ENCODE measurements around the gene PCDHGA9.
"Not testable (repeated sequence)": the region's sequence is repeated elsewhere in the genome, so short reads cannot be mapped to it uniquely, and the experiment has no call there.

PCDHGA9 gene

DNA sequence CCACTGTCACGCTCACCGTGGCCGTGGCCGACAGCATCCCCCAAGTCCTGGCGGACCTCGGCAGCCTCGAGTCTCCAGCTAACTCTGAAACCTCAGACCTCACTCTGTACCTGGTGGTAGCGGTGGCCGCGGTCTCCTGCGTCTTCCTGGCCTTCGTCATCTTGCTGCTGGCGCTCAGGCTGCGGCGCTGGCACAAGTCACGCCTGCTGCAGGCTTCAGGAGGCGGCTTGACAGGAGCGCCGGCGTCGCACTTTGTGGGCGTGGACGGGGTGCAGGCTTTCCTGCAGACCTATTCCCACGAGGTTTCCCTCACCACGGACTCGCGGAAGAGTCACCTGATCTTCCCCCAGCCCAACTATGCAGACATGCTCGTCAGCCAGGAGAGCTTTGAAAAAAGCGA, 30.1 kb downstream of the PCDHGA9 start:
- H3K27me3 ChIP-seq (ENCODE audit: insufficient read depth, low read length); H3K27ac ChIP-seq (ENCODE audit: low read depth, low read length); H3K4me1 ChIP-seq (ENCODE audit: insufficient read depth, low read length); H3K4me3 ChIP-seq (ENCODE audit: low read length); H3K9ac ChIP-seq (ENCODE audit: low read depth, low read length): not testable (repeated sequence)
- H3K36me3 ChIP-seq (ENCODE audit: insufficient read depth, low read length), result peaks cover 24% of the 10 kb centered on the region; the same call in 1 of the 2 replicates
- 96% methylated on average over 29 of the region's 29 CpGs for WGBS
- peaks cover 60% of the 10 kb centered on the region for H3K9me3 ChIP-seq (ENCODE audit: insufficient read depth, low read depth, low read length)

DNA sequence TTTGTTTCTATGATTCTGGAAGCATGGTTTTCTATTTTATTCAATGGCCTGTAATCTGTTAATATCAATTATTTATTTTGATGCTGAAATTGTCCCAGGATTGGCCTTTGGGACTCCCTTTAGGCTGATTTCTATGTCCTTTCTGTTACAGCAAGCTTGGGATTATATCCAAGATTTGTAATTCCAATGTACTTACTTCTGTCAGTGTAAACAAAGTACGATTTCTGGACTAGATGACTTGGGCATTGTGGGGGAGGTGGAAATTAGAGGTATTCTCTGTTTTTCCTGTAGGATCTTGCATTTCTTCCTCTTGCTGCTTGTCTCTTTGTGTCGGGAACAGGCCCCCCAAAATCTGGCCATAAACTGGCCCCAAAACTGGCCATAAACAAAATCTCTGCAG, 31.4 kb downstream of the PCDHGA9 start:
- peaks cover 19% of the 10 kb centered on the region; the same call in 1 of the 2 replicates for H3K36me3 ChIP-seq (ENCODE audit: insufficient read depth, low read length)

DNA sequence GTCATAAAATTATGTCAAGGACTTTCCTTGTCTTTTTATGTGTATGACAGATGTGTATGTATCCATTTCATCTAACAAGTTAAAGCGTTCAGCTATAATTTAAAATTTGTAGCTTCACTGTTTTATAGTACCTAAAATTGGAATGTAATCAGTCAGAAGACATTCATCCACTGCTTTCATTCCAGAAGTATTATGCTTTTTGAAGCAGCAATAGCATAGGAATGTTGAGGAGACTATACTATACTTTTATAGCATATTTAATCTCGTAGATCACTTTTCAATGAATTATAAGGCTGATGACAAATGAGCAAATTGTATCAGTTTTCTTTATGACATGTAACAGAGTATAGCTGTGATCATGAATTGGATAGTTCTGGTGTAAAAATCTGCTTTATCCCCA, 34.6 kb downstream of the PCDHGA9 start:
- H3K27me3 ChIP-seq (ENCODE audit: insufficient read depth, low read length), result no peaks in the 10 kb centered on the region
- no peak overlapping the region for H3K27ac ChIP-seq (ENCODE audit: low read depth, low read length)
- H3K4me3 ChIP-seq (ENCODE audit: low read length), result no peak overlapping the region
- WGBS, result no CpG with 5 or more reads among the region's 2 CpGs
- H3K9ac ChIP-seq (ENCODE audit: low read depth, low read length), result no peak overlapping the region
- H3K36me3 ChIP-seq (ENCODE audit: insufficient read depth, low read length), result no peaks in the 10 kb centered on the region; the same call in 1 of the 2 replicates
- no peaks in the 10 kb centered on the region for H3K4me1 ChIP-seq (ENCODE audit: insufficient read depth, low read length)
- H3K9me3 ChIP-seq (ENCODE audit: insufficient read depth, low read depth, low read length), result peaks cover 20% of the 10 kb centered on the region

More for the DNA sequence above, 31.4 kb downstream of the PCDHGA9 start:
- no peak overlapping the region for H3K4me3 ChIP-seq (ENCODE audit: low read length)
- 100% methylated on average over 2 of the region's 2 CpGs for WGBS
- H3K9me3 ChIP-seq (ENCODE audit: insufficient read depth, low read depth, low read length), result peaks cover 50% of the 10 kb centered on the region
- H3K27ac ChIP-seq (ENCODE audit: low read depth, low read length), result no peak overlapping the region
- H3K9ac ChIP-seq (ENCODE audit: low read depth, low read length), result no peak overlapping the region
- no peaks in the 10 kb centered on the region for H3K27me3 ChIP-seq (ENCODE audit: insufficient read depth, low read length)
- H3K4me1 ChIP-seq (ENCODE audit: insufficient read depth, low read length), result no peaks in the 10 kb centered on the region

DNA sequence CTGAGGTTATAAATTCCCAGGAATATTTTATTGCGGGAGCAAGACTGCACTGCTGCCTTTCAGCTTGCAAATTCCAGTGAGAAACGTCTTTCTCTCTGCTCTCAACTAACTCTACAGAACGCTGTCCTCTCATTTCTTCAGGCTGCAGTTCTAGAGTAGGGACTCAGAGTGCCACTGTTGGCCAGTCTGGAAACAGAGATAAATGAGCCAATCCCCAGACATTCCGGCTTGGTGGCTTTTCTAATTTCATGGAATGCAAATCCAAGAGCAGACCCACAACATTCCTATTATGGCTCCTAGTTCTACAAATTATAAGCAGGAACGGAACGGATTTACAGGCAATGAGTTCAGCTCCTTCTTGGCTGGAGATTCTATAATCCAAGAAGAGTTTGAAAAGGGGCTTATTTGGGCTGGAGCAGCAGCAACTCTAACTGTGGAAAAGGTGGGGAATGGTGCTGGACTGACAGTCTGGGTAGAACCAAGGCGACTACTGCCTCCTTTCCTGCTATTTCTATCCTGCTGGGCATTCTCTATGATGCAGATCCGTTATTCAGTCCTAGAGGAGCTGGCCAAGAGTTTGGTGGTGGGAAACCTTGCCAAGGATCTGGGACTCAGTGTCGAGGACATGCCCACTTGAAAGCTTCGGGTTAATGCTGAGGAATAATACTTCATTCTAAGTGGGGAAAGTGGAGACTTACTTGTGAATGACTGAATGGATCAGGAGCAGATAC, 37.0 kb downstream of the PCDHGA9 start:
- no peaks in the 10 kb centered on the region for H3K4me1 ChIP-seq (ENCODE audit: insufficient read depth, low read length)
- H3K27ac ChIP-seq (ENCODE audit: low read depth, low read length), result no peak overlapping the region
- H3K9me3 ChIP-seq (ENCODE audit: insufficient read depth, low read depth, low read length), result peaks cover 5% of the 10 kb centered on the region; the same call in 1 of the 2 replicates
- no peak overlapping the region for H3K9ac ChIP-seq (ENCODE audit: low read depth, low read length)
- 87% methylated on average over 10 of the region's 10 CpGs for WGBS
- H3K27me3 ChIP-seq (ENCODE audit: insufficient read depth, low read length), result no peaks in the 10 kb centered on the region
- no peak overlapping the region for H3K4me3 ChIP-seq (ENCODE audit: low read length)
- no peaks in the 10 kb centered on the region for H3K36me3 ChIP-seq (ENCODE audit: insufficient read depth, low read length)

DNA sequence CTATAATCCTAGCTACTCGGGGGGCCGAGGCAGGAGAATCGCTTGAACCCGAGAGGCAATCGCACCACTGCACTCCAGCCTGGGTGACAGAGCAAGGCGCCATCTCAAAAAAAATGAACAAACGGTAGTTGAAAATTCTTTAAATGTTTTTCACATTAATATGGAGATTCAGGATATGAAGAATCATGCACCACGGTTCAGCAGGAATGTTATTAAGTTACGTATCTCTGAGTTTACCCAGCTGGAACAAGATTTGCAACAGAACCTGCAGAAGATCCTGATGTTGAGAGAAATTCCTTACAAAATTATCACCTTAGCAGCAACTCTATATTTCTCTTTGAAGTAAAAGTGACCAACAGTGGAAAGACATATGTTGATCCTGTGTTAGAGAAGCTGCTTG, 37.8 kb downstream of the PCDHGA9 start:
- H3K9me3 ChIP-seq (ENCODE audit: insufficient read depth, low read depth, low read length), result peaks cover 1% of the 10 kb centered on the region; the same call in 1 of the 2 replicates
- no peak overlapping the region for H3K27ac ChIP-seq (ENCODE audit: low read depth, low read length)
- no peak overlapping the region for H3K9ac ChIP-seq (ENCODE audit: low read depth, low read length)
- H3K36me3 ChIP-seq (ENCODE audit: insufficient read depth, low read length), result no peaks in the 10 kb centered on the region
- no peak overlapping the region for H3K4me3 ChIP-seq (ENCODE audit: low read length)
- no peaks in the 10 kb centered on the region for H3K4me1 ChIP-seq (ENCODE audit: insufficient read depth, low read length)
- H3K27me3 ChIP-seq (ENCODE audit: insufficient read depth, low read length), result no peaks in the 10 kb centered on the region
- 97% methylated on average over 9 of the region's 9 CpGs for WGBS

DNA sequence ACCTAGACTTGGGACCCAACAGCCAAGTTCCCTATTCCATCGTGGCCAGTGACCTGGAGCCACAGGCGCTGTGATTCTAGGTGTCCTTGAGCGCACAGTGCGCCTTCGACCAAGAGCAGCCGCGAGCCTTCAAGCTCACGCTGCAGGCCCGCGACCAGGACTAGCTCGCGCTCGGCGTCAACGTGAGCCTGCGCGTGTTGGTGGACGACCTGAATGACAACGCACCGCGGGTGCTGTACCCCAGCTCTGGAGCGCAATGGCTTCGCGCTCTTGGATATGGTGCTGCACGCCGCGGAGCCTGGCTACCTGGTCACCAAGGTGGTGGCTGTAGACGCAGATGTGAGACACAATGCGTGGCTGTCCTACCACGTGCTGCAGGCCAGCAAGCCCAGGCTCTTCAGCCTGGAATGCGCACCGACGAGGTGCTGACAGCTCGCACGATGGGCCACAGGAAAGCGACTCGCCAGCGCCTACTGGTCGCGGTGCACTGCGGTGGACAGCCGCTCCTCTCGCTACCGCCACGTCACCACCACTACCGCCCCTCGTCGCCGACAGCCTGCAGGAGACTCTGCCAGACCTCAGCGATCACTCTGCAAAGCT, 39.1 kb downstream of the PCDHGA9 start:
- no peak overlapping the region for H3K27ac ChIP-seq (ENCODE audit: low read depth, low read length)
- H3K4me1 ChIP-seq (ENCODE audit: insufficient read depth, low read length), result no peaks in the 10 kb centered on the region
- H3K9ac ChIP-seq (ENCODE audit: low read depth, low read length), result no peak overlapping the region; the same call in 1 of the 2 replicates
- no peaks in the 10 kb centered on the region for H3K27me3 ChIP-seq (ENCODE audit: insufficient read depth, low read length)
- WGBS, result 97% methylated on average over 50 of the region's 50 CpGs
- H3K9me3 ChIP-seq (ENCODE audit: insufficient read depth, low read depth, low read length), result no peaks in the 10 kb centered on the region
- H3K4me3 ChIP-seq (ENCODE audit: low read length), result no peak overlapping the region
- no peaks in the 10 kb centered on the region for H3K36me3 ChIP-seq (ENCODE audit: insufficient read depth, low read length)
